HG03575 (cell line): ENCODE data around the gene ISL2.

ENCODE experiments used
- ATAC-seq: cut with Tn5 transposase; IDR thresholded peaks from one replicate; pipeline ENCODE4 v1.9.1; 2021; ENCODE audit not compliant: unreplicated experiment, insufficient number of reproducible peaks, low FRiP score; ENCODE audit errors: extremely low read depth

ISL2 gene

GRCh38 chr15:76325704-76326103 lies 10.9 kb upstream of the ISL2 start:
- no peak for ATAC-seq

- ATAC-seq, result no peak
These were observed 9.1 kb upstream of the ISL2 start for GRCh38 chr15:76327191-76328105.

- ATAC-seq, result no peak
These were observed 8.4 kb upstream of the ISL2 start for GRCh38 chr15:76328106-76328696.

DNA sequence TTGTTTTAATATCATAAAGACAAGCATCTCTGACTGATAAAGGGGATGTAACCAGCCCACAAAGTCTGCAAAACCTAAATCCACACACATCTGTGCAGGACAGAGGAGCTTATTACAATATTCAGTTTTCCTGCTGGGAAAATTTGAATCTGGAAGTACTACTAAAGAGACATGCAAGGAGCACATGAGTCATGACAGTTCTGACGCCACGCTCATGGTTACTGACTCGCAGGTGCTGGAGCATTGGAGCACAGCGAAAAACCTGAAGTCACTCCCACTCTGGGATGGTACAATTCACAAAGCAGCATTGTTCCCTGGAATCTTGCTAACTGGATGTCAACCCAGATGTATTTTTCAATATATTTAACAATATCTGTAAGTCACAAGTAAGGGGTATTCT lies 7.6 kb upstream of the ISL2 start:
- ATAC-seq, result no peak

DNA sequence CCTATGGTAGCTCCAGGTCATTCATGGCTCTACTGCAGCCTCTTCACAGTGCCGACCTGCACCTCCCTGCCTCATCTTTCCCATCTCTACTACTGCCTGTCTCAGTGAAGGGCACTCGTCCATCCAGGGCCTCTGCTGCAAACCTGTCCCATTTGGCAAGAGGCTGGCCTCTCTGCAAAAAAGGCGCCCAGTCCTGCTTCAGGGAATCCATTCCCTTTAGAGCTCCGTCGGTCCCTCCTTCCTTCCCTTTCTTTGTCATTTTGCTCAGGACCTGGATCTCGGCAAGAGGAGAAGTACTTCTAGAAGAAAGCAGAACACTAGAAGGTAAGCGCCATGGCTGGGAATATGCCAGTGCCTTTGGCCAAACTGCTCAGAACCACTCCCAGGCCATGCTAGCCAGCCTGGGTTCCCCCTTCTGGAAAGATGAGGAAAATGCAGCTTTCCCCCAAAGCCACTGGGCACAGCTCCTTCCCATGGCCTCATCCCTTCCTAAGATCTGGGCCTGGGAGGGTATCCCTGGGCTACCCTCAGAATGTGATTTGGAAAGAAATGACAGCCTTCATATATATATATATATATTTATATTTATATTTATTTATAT lies 6.4 kb upstream of the ISL2 start:
- ATAC-seq, result no peak

DNA sequence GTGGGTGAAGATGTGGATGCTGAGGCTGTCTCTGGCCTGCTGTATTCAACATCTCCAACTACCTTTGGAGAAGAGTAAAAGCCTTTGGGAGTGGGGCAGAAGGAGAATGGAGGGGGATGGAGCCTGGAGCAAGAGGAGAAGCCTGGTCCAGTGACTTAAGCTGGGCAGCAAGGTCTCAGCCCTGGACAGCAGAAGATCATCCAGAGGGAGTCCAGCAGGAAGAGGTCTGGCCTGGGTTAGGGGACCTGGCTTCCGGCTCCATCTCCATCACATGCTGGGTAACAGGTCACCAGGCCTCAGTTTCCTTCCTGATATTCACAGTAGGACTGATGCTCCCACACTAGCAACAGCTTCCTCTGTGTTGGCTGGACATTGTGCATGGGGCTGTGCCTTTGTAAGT lies 3.8 kb upstream of the ISL2 start:
- no peak for ATAC-seq

GRCh38 chr15:76333309-76333708 lies 3.3 kb upstream of the ISL2 start:
- ATAC-seq, result no peak

- ATAC-seq, result no peak
These were observed 2.7 kb upstream of the ISL2 start for GRCh38 chr15:76333720-76334437.

GRCh38 chr15:76334438-76335306 lies 1.9 kb upstream of the ISL2 start:
- ATAC-seq, result no peak

DNA sequence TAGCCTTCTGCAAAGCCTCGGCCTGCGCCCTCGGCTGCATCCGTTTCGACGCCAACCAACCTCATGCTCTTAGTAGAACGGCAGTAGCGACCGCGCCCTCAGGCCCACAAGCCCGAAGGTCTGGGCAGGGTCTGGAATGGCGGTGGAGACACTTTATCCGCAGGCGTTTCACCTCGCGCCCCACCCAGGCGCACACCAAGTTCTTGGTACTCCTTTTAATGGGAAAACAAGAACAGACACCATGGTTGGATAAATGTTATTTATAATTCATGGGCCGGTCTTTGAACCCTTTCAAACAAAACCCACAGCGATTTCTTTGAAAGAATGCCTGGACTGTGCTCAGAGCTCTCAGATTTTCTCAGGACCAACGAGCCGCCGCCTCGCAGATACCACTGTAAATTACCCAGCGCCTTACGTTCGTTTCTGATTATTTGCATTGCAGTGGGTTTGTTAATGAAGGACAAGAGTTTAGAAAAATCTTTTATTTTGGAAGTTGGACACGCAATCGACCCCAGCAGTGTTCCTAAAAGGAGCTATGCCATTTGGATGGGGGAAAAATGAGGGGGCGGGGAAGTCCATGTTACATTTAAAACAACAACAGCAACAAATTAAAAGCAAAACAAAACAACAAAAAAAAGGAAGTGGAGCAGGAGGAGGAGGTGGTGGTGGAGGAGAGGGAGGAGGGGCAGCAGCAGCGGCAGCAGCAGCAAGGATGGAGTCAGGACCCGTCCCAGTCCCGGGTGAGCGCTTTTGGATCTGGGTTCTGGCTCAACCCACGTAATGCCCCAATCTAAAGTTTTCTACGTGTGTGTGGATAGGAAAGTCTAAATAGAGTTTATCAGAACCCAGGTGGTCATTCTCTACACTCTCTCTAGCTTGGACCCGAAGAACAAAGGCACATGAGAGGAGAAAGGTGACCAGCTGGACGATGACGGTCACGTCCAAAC lies 993 bp upstream of the ISL2 start:
- ATAC-seq, result no peak

GRCh38 chr15:76337059-76337695 lies 604 bp downstream of the ISL2 start:
- no peak for ATAC-seq

DNA sequence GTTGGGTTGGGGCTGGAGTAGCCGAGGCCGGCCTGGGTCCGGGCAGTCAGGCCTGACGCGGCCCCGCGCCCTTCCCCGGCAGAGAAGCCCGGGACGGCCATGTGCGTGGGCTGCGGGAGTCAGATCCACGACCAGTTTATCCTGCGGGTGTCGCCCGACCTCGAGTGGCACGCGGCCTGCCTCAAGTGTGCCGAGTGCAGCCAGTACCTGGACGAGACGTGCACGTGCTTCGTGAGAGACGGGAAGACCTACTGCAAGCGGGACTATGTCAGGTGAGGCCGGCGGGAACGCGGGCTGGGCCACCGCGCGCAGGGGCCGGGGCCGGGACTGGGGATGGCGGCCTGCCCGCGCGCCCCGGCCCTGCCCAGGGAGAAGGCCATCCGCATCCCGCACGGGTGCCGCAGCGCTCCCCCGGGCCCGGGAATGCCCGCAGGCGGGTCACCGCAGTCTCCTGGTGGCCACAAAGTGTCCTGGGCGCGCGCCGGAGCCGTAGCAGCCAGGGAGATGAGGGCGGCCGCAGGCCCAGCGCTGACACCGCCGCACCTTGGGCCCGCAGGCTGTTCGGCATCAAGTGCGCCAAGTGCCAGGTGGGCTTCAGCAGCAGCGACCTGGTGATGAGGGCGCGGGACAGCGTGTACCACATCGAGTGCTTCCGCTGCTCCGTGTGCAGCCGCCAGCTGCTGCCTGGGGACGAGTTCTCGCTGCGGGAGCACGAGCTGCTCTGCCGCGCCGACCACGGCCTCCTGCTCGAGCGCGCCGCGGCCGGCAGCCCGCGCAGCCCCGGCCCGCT lies 1.3 kb downstream of the ISL2 start:
- ATAC-seq, result no peak

DNA sequence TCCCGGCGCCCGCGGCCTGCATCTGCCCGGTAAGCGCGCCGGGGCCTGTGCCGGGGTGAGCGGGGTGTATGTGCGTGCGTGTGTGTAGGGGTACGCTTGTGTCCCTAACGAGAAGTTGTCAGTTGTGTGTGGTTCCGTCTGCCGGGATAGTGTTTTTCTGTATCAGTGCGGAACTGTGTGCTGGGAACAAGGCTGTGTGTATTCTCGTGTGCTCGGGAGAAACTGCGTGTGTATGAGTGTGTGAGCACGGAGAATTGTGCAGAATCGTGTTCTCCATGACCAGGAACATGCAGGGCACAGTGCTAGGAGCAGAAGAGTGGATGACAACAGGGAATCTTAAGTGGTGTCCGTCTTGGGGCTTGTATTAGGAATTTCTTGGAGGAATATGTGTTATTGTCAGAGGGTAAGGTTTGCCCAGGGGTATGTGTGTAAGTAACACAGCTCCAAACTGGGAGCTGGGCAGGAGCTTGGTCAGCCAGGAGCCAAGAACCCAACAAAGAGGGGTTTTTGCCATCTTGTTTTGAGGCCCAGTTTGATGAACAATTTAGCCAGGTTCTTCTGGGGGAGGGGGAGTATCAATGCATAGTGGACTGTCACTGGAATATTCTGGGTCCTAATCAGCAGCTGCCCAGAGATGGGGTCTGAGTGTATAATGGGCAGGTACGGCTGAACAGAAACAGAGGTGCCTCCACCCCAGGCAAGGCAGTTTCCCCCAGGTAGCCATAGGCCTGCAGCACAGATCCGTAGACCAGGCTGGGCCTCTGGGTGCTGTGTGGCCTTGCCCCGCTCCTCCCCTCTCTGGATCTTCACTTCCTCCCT lies 2.1 kb downstream of the ISL2 start:
- no peak for ATAC-seq

GRCh38 chr15:76339305-76340197 lies 3.0 kb downstream of the ISL2 start:
- ATAC-seq, result no peak
